ENCODE data around the gene PARPBP.
A peak's percentile ranks its signal among the peaks of the same experiment; 100 is the strongest.
"Not testable (repeated sequence)": the region's sequence is repeated elsewhere in the genome, so short reads cannot be mapped to it uniquely, and the experiment has no call there.

PARPBP gene

DNA sequence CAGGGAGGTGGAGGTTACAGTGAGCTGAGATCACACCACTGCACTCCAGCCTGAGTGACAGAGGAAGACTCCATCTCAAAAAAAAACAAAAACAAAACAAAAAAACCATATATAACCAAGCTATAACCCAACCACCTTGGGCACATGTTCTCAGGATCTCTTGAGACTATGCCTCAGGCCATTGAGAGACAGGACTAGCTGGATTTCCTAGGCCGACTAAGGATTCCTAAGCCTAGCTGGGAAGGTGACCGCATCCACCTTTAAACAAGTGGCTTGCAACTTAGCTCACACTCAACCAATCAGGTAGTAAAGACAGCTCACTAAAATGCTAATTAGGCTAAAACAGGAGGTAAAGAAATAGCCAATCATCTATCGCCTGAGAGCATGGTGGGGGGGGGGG is 35.2 kb downstream of the PARPBP start:
- not testable (repeated sequence) for DNase-seq

DNA sequence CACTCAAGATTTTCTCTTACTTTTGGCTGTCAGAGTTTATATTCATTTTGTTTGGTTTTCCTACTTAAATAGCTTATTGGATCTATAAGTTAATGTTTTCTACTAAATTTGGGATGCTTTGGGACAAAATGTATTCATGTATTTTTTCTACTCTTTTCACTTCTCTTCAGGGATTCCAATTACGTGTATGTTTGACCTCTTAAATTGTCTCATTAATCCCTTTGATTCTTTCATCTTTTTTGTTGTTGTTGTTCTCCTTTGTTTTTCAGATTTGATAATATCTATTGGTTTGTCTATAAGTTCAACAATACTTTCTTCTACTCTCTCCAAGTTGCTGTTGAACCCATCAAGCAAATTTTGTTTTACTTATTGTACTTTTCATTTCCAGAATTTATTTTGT is 43.4 kb downstream of the PARPBP start:
- no peak for DNase-seq

DNA sequence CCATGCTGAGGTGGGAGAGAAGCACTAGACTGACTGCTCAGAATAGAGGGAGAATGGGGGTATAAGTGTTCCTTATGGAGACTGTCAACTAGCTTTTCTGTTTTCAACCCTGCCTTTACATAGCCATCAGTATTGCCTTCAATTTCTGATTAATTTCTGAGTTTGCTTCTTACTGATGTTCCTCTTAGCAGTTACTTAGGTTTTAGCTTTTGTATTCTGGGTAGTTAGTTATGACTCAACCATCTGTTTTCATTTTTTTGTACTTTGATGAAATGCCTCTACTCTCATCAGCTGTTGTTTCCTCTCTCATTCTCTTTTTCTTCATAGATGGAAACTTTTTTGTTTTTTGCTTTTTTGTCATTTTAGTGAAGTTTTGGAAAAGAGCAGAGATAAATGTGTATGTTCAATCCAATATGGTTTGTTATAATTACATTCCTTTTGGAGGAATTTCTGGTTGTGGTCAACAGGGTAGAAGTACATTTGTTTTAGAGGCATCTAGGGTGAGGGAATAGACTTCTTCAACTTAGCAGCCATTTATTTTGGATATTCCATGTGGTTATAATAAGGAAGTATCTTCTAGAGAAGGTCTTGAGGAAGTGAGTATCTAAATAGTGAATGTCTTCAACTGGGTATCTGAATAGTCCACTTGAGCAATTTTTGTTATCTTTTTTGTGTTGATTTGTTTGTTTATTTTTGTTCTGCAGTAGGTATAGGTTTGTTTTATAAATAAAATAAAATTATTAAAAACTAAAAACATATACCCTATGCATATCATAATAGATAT is 48.0 kb downstream of the PARPBP start:
- no peak for DNase-seq

DNA sequence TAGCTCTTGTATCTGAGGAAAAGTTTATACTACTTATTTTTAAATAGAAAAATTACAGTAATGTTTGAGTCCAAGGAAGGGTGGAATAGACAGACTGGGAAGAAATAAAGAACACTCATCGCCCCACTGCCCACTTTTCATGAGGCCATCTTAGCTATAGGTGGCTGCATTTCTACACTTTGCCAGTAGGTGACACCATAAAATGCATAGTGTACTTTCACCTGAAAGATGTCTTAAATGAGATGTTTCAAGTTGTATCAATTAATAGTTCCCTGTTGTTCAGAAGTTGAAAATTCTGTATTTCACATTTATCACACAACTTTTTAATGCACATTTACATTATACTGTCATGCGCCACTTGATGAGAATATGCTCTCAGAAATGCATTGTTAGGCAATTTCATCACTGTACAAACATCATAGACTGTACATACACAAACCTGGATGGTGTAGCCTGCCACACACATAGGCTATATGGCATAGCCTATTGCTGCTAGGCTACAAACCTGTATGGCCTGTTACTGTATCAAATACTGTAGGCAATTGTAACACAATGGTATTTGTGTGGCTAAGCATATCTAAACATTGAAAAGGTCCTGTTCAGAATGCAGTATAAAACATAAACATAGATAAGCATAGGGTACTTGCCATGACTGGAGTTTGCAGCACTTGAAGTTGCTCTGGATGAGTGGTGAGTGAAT is 50.1 kb downstream of the PARPBP start:
- DNase-seq: peak in 1 of 2 experiments; percentile 44

DNA sequence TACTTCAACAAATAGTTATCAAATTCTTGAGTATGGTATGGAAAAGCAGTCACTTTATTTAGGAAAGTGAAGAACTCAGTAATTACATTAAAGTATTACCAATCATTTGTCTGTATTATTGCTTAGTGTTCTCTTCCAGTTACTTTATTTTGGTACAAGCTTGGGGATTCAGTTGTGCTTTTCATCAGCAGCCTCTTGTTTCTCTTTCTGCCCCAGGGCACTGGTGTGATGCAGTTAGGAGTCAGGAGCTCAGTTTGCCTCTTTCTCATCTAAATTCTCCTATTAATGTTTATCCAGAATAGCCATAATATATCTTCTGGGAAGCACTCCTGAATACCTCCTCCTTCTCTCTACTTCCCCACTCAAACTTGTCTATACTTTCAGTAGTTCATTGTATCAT is 52.0 kb downstream of the PARPBP start:
- DNase-seq: no peak

- DNase-seq: no peak
Observed at GRCh38 chr12:102172436-102172835, 52.5 kb downstream of the PARPBP start.

GRCh38 chr12:102174117-102174516 is 54.1 kb downstream of the PARPBP start:
- DNase-seq: no peak

- DNase-seq: no peak
Observed at GRCh38 chr12:102174761-102175160, 54.8 kb downstream of the PARPBP start.

GRCh38 chr12:102182635-102183034 is 62.7 kb downstream of the PARPBP start:
- no peak for DNase-seq

DNA sequence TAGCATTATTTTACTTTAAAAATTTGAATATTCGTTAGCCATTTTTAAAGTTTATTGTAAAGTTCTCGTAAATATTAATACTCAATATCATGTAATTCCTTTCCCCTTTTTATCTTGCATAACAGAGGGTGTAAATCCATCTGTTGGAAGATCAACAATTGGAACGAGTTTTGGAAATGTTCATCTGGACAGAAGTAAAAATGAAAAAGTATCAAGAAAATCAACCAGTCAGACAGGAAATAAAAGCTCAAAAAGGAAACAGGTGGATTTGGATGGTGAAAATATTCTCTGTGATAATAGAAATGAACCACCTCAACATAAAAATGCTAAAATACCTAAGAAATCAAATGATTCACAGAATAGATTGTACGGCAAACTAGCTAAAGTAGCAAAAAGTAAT is 75.8 kb downstream of the PARPBP start:
- no peak for DNase-seq

DNA sequence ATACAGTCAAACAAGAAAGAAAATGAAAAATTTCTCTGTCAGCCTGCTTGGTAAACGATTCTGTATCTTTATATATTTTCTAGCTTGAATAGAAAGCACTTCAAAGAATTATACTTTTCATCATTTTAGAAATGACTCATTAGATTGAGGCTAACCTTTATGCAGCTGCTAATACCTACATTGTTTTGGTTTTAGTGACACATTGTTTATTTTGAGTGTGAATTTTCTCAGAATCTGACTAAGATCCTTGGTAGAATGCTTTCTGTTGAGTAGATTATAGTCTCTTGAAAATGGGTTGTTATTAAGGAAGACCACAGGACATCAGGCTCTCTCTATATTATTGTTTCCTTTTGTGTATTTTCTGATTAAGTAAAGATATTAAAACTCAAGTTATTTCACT is 77.8 kb downstream of the PARPBP start, which contains the start of gene PMCH:
Gene PMCH, minus strand, starts transcription at position 45 of the 400 bp plus-strand sequence. CDS start 63 bp downstream, outside the sequence.
- no peak for DNase-seq

GRCh38 chr12:102201436-102202061 is 81.6 kb downstream of the PARPBP start:
- DNase-seq: no peak

GRCh38 chr12:102202556-102202955 is 82.6 kb downstream of the PARPBP start:
- no peak for DNase-seq

DNA sequence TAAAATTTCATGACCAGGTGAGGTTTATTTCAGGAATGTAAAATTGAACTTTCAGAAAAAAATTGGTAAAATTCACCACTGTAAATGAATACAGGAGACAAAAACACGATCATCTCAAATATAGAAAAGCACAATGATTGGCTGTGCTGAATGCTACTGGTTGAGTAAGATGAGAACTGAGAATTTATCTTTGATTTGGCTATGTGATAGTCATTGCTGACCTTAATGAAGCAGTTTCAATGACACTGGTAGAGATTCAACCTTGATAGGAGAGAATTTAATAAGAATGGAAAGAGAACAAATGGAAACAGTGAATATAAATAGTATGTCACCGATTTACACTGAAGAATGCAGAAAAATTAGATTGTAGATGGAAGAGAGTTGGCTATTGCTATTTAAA is 84.0 kb downstream of the PARPBP start:
- no peak for DNase-seq

- no peak for DNase-seq
Observed at GRCh38 chr12:102215992-102216691, 96.2 kb downstream of the PARPBP start.

DNA sequence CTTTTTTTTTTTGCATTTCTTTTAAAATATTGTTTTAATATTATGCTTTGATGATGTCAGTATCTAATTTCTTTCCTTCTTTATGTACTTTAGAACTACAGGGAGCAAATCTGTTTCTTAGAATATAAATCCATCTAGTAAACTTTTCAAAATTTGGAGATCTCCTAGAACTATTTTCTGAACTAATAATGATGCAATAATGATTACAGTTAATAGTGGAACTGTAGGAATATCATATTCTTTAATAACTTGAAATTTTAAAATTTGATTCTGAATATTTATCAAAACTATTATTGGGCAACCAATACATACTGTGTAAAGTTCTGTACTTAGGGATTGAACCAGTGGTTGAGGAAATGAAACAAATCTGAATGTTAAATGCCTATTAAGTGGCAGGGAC is 100.8 kb downstream of the PARPBP start:
- DNase-seq: no peak

DNA sequence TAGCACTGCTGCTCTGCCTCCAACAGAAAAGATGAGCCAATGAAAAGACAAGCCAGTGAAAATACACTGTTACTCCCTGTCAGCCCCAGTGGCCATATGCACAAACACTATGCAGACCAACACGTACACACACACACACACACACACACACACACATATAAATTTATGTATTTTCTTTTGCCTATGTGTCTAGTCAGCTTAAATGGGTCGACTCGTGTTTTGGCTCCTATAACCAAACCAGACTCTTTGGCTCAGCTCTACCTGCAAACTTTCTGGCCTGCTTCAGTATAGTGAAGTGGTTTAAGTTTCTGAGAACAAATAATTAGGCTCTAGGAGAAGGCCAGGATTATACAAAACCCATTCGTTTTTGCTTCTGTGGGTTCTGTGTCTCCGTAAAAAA is 108.0 kb downstream of the PARPBP start:
- no peak for DNase-seq

- DNase-seq: no peak
Observed at GRCh38 chr12:102232036-102232435, 112.1 kb downstream of the PARPBP start.

DNA sequence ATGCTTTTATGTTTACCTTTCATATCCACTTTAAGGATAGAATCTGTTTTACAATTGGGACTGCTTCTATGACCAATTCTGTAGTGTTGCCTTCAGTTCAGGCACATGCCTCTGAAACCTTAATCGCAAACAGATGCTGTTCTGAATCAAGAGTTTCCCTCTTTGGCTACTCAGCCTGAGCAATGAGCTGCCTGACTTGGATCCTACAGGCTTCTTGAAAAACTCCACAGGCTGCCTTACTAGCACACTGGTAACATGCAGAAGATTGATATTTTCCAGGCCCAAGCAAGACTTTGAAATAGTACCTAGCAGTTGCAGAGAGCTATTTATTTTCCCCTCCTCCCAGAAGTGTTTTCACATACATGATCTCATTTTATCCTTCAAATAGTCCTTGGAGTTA is 112.5 kb downstream of the PARPBP start:
- DNase-seq: no peak

DNA sequence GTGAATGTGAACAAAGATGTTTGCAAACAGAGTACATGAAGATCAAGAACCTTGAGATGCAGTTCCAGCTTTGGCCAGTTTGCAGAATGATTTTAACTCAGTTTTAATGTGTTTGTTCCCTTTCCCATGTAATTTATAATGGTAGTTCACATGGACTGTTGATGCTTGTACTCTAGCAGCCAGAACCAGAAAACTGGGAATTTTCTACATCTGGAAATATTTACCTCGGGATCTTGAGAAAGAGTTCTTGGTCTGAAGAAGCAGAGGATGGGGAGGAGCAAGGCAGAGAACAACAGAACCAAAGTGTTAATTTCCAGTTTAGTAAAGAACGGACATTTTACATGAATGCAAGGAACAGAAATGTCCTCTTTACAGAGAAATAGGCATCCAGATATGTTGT is 114.6 kb downstream of the PARPBP start:
- no peak for DNase-seq

- DNase-seq: not testable (repeated sequence)
Observed at GRCh38 chr12:102240859-102241258, 120.9 kb downstream of the PARPBP start.

Measured in NCI-H2081 (cell line).